Measurements from ENCODE around the gene FOXP4. TPM values are rescaled to one million over a fixed set of nuclear protein-coding genes. Genes with fewer than 3 reads are reported as not detected.

Gene FOXP4
- total RNA-seq, 1 experiment from 2014 or later = 32.3 TPM

- Histone ChIP-seq H3K36me3 (ENCODE audit: control insufficient read depth in 1 of 2, insufficient read depth in 2 of 2, low read length in 2 of 2) (no peaks in the 10 kb centered on the region), H3K27ac (ENCODE audit: low read depth, low read length) (no peak overlapping the region), H3K4me3 (replicated peaks in 1 of 2; ENCODE audit: low read depth in 1 of 2, low read length in 2 of 2) (no peak overlapping the region), H3K9me2 (ENCODE audit: insufficient read depth) (no peaks in the 10 kb centered on the region), H3K9me3 (ENCODE audit: control insufficient read depth in 1 of 2, insufficient read depth in 1 of 2, low read depth in 1 of 2, low read length in 2 of 2) (no peaks in the 10 kb centered on the region), H3K4me1 (ENCODE audit: control insufficient read depth in 1 of 2, insufficient read depth in 2 of 2, low read length in 2 of 2) (peaks cover 12 to 23% of the 10 kb centered on the region in 2 experiments; a peak in 3 of 4 replicates), H3K27me3 (ENCODE audit: insufficient read depth, low read length) (no peaks in the 10 kb centered on the region), H4K20me1 (ENCODE audit: insufficient read depth) (no peaks in the 10 kb centered on the region), H3K79me2 (ENCODE audit: insufficient read depth, low read length) (no peaks in the 10 kb centered on the region), H2AFZ (ENCODE audit: low read depth, low read length, poor library complexity, severe bottlenecking) (no peak overlapping the region), H3K4me2 (ENCODE audit: low read length) (no peak overlapping the region), H3K9ac (ENCODE audit: low read length) (no peak overlapping the region)
- no peak for DNase-seq (ENCODE audit: low read depth, low spot score)
- ATAC-seq = no peak
- ChIA-PET RAD21 (ENCODE audit: low non-redundant PET in 1 of 2, low total read pairs in 2 of 2, uncharacterized antibody in 2 of 2, unreplicated experiment in 2 of 2) (no interaction called here), CTCF (no interaction called here), POLR2A (no interaction called here)
- BruUV-seq (replicated peaks) = no TSS peak
- TF ChIP-seq FOSL1 (IDR thresholded peaks at IDR 0.05; ENCODE audit: low read depth) (no peak), SIN3A (IDR thresholded peaks at IDR 0.05; ENCODE audit: low read depth) (no peak), ZNF274 (IDR thresholded peaks at IDR 0.05; ENCODE audit: low read depth, low read length) (no peak), CBX3 (IDR thresholded peaks at IDR 0.05; ENCODE audit: low read depth) (no peak), POLR2A (IDR thresholded peaks at IDR 0.05; ENCODE audit: borderline replicate concordance, extremely low read depth, insufficient read depth, insufficient read length) (no peak), SRF (IDR thresholded peaks at IDR 0.05; ENCODE audit: low read depth) (no peak), YY1 (IDR thresholded peaks at IDR 0.05; ENCODE audit: extremely low read depth, insufficient replicate concordance, low read depth, low read length) (no peak), ELF1 (IDR thresholded peaks at IDR 0.05; ENCODE audit: borderline replicate concordance, low read depth) (no peak), POLR2AphosphoS5 (IDR thresholded peaks at IDR 0.05; ENCODE audit: low read depth, low read length) (no peak), EGR1 (IDR thresholded peaks at IDR 0.05; ENCODE audit: low read depth) (no peak)
- intact Hi-C loops (cut with micrococcal nuclease) = no loop called here
Measured at GRCh38 chr6:41500561-41500960, 45.6 kb upstream of the FOXP4 start.

DNA sequence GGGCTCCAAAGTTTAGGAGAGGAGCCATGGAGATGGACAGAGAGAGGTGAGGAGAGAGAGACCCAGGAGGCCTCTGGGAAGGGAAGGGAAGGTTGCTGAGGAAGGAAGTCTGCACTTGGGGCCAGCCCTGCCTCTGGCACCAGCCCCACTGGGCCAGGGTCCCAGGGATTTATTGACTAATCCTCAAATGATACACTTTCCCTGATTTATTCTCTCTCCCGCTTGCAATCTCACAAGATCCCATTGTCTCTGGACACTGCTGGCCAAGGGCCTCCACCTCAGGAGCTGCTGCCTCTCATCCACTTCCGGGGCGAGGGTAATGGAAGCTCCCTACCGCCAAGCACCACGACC is 43.6 kb upstream of the FOXP4 start:
- H4K20me1 ChIP-seq (ENCODE audit: insufficient read depth) = no peaks in the 10 kb centered on the region
- no peaks in the 10 kb centered on the region for H3K79me2 ChIP-seq (ENCODE audit: insufficient read depth, low read length)
- H3K27me3 ChIP-seq (ENCODE audit: insufficient read depth, low read length) = no peaks in the 10 kb centered on the region
- H3K9me2 ChIP-seq (ENCODE audit: insufficient read depth) = no peaks in the 10 kb centered on the region
- no peak overlapping the region for H2AFZ ChIP-seq (ENCODE audit: low read depth, low read length, poor library complexity, severe bottlenecking)
- no peak for ATAC-seq
- no peak overlapping the region for H3K4me3 ChIP-seq (replicated peaks in 1 of 2; ENCODE audit: low read depth in 1 of 2, low read length in 2 of 2)
- intact Hi-C loops (cut with micrococcal nuclease) = no loop called here
- ChIA-PET POLR2A (no interaction called here), RAD21 (ENCODE audit: low non-redundant PET in 1 of 2, low total read pairs in 2 of 2, uncharacterized antibody in 2 of 2, unreplicated experiment in 2 of 2) (no interaction called here), CTCF (no interaction called here)
- no peaks in the 10 kb centered on the region for H3K9me3 ChIP-seq (ENCODE audit: control insufficient read depth in 1 of 2, insufficient read depth in 1 of 2, low read depth in 1 of 2, low read length in 2 of 2)
- no peak overlapping the region for H3K27ac ChIP-seq (ENCODE audit: low read depth, low read length)
- DNase-seq (ENCODE audit: low read depth, low spot score) = no peak
- peaks cover 12 to 23% of the 10 kb centered on the region in 2 experiments; a peak in 3 of 4 replicates for H3K4me1 ChIP-seq (ENCODE audit: control insufficient read depth in 1 of 2, insufficient read depth in 2 of 2, low read length in 2 of 2)
- no TSS peak for BruUV-seq (replicated peaks)
- H3K36me3 ChIP-seq (ENCODE audit: control insufficient read depth in 1 of 2, insufficient read depth in 2 of 2, low read length in 2 of 2) = no peaks in the 10 kb centered on the region
- H3K9ac ChIP-seq (ENCODE audit: low read length) = no peak overlapping the region
- no peak for TF ChIP-seq SRF (IDR thresholded peaks at IDR 0.05; ENCODE audit: low read depth)
- TF ChIP-seq RAD21 (IDR thresholded peaks at IDR 0.05; ENCODE audit: low read depth) = no peak
- TF ChIP-seq, protein P1, sequence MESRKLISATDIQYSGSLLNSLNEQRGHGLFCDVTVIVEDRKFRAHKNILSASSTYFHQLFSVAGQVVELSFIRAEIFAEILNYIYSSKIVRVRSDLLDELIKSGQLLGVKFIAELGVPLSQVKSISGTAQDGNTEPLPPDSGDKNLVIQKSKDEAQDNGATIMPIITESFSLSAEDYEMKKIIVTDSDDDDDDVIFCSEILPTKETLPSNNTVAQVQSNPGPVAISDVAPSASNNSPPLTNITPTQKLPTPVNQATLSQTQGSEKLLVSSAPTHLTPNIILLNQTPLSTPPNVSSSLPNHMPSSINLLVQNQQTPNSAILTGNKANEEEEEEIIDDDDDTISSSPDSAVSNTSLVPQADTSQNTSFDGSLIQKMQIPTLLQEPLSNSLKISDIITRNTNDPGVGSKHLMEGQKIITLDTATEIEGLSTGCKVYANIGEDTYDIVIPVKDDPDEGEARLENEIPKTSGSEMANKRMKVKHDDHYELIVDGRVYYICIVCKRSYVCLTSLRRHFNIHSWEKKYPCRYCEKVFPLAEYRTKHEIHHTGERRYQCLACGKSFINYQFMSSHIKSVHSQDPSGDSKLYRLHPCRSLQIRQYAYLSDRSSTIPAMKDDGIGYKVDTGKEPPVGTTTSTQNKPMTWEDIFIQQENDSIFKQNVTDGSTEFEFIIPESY (IDR thresholded peaks at IDR 0.05; ENCODE audit: extremely low read depth, insufficient replicate concordance, low read length) = no peak
- no peak for TF ChIP-seq MAX (IDR thresholded peaks at IDR 0.05)
- TF ChIP-seq SP1 (IDR thresholded peaks at IDR 0.05; ENCODE audit: low read depth) = no peak
- no peak for TF ChIP-seq TCF7L2 (IDR thresholded peaks at IDR 0.05; ENCODE audit: borderline replicate concordance, extremely low read depth, insufficient read depth, insufficient read length)
- no peak for TF ChIP-seq FOSL1 (IDR thresholded peaks at IDR 0.05; ENCODE audit: low read depth)
- H3K4me2 ChIP-seq (ENCODE audit: low read length) = 0 out of 2 replicates have a peak overlapping the region, but pooled peaks have one; percentile 72

All from HCT116 (cell line).